Measurements from ENCODE around the gene MAGEF1.

Gene MAGEF1

GRCh38 chr3:184711493-184712247 lies at the start of gene MAGEF1:
MAGEF1 (minus strand) TSS chr3:184712064; CDS start chr3:184711821, 243 bp downstream.
- peak in 1 of 2 donors; percentile 55 for DNase-seq (ENCODE audit: low read depth in 2 of 2)

- DNase-seq (ENCODE audit: low read depth in 2 of 2), result no peak
Measured at GRCh38 chr3:184761075-184761841, 49.4 kb upstream of the MAGEF1 start.

GRCh38 chr3:184760337-184761074 lies 48.6 kb upstream of the MAGEF1 start:
- no peak for DNase-seq (ENCODE audit: low read depth in 2 of 2)

- no peak for DNase-seq (ENCODE audit: low read depth in 2 of 2)
Measured at GRCh38 chr3:184759666-184760200, 47.9 kb upstream of the MAGEF1 start.

GRCh38 chr3:184758056-184758455 lies 46.2 kb upstream of the MAGEF1 start:
- no peak for DNase-seq (ENCODE audit: low read depth in 2 of 2)

GRCh38 chr3:184757022-184757651 lies 45.3 kb upstream of the MAGEF1 start:
- no peak for DNase-seq (ENCODE audit: low read depth in 2 of 2)

GRCh38 chr3:184756151-184757021 lies 44.5 kb upstream of the MAGEF1 start:
- DNase-seq (ENCODE audit: low read depth in 2 of 2), result no peak

GRCh38 chr3:184755315-184755731 lies 43.5 kb upstream of the MAGEF1 start:
- no peak for DNase-seq (ENCODE audit: low read depth in 2 of 2)

GRCh38 chr3:184752361-184752760 lies 40.5 kb upstream of the MAGEF1 start:
- DNase-seq (ENCODE audit: low read depth in 2 of 2), result no peak

GRCh38 chr3:184751204-184752040 lies 39.6 kb upstream of the MAGEF1 start:
- no peak for DNase-seq (ENCODE audit: low read depth in 2 of 2)

GRCh38 chr3:184750349-184751083 lies 38.7 kb upstream of the MAGEF1 start:
- no peak for DNase-seq (ENCODE audit: low read depth in 2 of 2)

- DNase-seq (ENCODE audit: low read depth in 2 of 2), result no peak
Measured at GRCh38 chr3:184749168-184749744, 37.4 kb upstream of the MAGEF1 start.

- no peak for DNase-seq (ENCODE audit: low read depth in 2 of 2)
Measured at GRCh38 chr3:184748219-184749135, 36.6 kb upstream of the MAGEF1 start.

- DNase-seq (ENCODE audit: low read depth in 2 of 2), result no peak
Measured at GRCh38 chr3:184746131-184747120, 34.6 kb upstream of the MAGEF1 start.

GRCh38 chr3:184745526-184745925 lies 33.7 kb upstream of the MAGEF1 start:
- no peak for DNase-seq (ENCODE audit: low read depth in 2 of 2)

- DNase-seq (ENCODE audit: low read depth in 2 of 2), result no peak
Measured at GRCh38 chr3:184743248-184743647, 31.4 kb upstream of the MAGEF1 start.

Measured in stimulated activated CD4-positive, alpha-beta T cell treated with anti-CD3 and anti-CD28 coated beads, Interleukin-1b, Interleukin-23, amount 100 ng/mL, for 1 hour (primary cell).